ENCODE results near the gene ARL14EPL. TPM values are rescaled to one million over a fixed set of nuclear protein-coding genes. Genes with fewer than 3 reads are reported as not detected.
"Not testable (repeated sequence)": the region's sequence is repeated elsewhere in the genome, so short reads cannot be mapped to it uniquely, and the experiment has no call there.

ARL14EPL gene
- total RNA-seq, 2 donors from 2014 or later = not detected

DNA sequence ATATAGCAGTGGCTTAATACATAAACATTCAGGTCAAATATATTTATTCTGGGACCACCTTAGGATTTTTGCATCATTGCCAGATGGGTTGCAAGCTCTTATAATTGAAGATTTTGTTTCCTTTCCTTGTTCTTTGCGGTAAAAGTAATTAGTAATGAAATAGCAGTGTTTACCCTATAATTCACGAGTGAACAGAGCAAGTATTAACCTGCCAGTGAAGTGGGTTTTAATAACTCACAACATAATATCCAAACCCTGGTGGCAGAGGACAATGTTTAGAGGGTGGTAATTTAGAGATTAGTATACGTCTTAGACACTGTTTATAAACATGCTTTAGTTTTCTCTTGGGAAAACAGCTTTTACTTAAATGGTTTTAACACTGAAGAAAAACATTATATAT lies 11.8 kb downstream of the ARL14EPL start:
- no peak for DNase-seq (ENCODE audit: low spot score)
- intact Hi-C loops (cut with DNase I) = no loop called here

DNA sequence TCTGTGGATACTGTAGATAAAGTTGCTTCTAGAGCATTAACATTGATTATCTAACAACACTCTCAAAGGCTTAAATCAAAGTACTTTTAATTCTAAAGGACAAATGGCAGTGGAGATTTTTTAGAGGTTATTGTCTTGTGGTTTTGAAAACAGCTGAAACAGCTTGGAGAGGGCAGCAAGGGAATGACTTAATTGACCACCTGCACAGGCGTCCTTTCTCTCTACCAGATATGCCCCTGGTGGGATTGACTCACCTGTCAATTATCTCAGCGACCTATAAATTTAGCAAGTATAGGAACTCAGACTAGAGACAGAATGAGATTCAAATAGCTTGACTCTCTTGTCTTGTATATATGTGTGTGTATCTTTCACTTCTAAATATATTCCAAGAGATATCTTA lies 13.5 kb downstream of the ARL14EPL start:
- intact Hi-C loops (cut with DNase I) = no loop called here
- DNase-seq (ENCODE audit: low spot score) = no peak

DNA sequence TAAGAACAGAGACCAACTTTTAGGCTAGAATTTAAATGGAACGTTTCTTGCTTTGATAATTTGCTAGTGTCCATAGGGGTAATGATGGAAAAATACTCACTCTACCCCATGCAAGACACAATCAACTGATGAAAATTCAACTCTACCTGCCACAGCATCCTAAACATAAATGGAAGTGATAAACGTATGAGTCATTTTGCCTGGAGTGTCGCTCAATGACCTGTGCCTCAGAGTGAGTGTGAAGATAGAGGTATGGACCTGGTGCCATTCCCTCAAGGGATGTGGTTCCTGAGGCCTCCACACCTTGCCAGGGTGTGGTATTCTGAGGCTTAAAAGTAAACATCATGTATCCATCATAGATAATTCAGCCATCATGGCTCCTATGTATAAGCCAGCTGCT lies 14.0 kb downstream of the ARL14EPL start:
- DNase-seq (ENCODE audit: low spot score) = no peak
- intact Hi-C loops (cut with DNase I) = no loop called here

DNA sequence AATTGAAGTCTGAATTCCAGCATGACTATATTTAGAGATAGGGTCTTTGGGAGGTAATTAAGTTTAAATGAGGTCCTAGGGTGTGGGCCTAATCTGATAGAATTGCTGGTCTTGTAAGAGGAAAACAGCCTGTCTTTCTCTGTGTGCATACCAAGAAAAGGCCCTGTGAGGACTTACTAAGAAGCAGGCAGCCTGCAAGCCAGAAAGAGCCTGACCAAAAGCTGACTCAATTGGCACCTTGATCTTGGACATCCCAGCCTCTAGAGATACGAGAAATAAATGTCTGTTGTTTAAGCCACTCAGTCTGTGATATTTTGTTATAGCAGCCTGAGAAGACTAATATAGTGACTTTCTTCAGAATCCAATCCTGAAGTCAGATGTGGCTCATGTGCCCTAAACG lies 14.6 kb downstream of the ARL14EPL start:
- intact Hi-C loops (cut with DNase I) = no loop called here
- DNase-seq (ENCODE audit: low spot score) = no peak

DNA sequence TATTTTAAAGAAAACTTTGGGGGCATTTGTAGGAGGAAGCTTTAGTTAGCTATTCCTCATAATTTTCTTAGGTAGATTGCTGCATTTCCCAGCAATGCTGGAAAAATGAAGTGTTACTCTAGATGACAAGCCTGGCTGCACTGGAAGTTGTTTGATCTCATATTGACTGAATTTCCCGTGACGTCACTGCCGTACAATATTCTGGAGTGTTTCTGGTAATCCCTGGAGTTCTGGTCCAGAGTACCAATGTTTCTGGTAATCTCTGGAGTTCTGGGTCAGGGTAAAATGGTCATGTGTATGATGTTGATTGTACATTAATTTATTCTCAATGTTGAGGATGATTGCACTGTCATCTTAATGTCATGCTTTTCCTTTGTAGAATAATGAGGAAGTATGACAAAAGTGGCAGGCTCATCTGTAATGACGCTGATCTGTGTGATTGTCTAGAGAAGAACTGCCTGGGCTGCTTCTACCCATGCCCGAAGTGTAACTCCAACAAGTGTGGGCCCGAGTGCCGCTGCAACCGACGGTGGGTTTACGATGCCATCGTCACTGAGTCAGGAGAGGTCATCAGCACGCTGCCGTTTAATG lies 26.2 kb downstream of the ARL14EPL start:
- intact Hi-C loops (cut with DNase I) = no loop called here
- DNase-seq (ENCODE audit: low spot score) = no peak

DNA sequence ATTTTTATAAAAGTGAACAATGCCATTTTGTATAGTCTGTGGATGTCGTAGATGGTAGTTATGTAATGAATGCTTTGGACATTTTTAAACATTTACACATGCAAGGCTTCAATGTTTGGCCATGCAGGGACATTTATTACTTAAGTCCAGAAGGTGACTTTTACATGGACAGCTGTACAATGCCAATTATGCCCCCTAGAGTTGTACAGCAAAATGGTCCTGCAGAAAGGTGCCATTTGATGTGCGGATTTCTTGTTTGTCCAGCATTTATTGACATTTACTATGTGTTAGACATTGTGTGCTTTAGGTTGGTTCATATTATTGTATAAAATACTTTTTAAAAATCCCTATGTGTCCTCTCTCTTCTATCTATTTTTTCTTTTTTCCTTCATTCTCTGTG lies 30.1 kb downstream of the ARL14EPL start:
- intact Hi-C loops (cut with DNase I) = loop anchor here in 1 of 2 donors (10.0 kb wide), 1 partner anchor 418 kb away; no protein-coding TSS in a partner anchor
- no peak for DNase-seq (ENCODE audit: low spot score)

DNA sequence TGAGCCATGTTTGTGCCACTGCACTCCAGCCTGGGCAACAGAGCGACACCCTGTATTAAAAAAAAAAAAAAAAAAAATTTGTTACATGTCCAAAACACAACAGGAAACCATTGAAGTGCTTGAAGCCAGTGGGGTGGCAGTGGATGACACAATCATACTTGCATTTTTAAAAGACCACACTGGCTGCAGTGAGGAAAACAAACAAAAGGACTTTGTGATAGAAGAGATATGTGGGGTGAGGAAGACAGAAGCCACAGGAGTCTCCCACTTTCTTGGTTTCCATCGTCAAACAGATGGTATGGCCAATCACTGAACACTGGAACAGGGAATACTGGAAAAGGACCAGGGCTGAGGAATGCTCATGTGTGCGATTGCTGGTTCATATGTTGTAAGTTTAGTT lies 31.7 kb downstream of the ARL14EPL start:
- DNase-seq (ENCODE audit: low spot score) = no peak
- intact Hi-C loops (cut with DNase I) = loop anchor here in 1 of 2 donors (10.0 kb wide), 1 partner anchor 419 kb away; no protein-coding TSS in a partner anchor

DNA sequence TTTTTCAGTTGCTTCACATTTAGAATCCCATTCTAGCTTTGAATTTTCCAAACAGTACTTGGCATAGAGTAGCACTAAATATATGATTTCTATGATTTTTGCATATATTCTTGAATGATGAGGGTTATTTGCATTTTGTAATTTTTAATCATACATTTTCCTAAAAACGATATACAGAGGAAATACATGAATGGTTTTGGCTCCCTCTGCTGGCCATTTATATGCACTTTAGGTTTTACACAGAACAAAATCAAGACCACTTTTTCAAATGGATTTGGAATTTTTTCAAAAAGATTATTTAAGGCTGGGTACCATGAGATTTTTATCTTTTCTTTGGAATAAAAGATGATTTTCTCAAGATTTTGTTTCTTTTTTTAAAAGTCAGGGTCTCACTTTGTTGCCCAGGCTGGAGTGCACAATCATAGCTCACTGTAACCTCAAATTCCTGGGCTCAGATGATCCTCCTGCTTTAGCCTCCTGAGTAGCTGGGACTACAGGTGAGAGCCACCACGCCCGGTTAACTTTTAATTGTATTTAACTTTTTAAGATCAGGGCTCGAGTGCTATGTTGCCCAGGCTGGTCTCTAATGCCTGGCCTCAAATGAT lies 35.9 kb downstream of the ARL14EPL start:
- intact Hi-C loops (cut with DNase I) = loop anchor here (5.0 to 10.0 kb wide), 2 partner anchors 231 to 423 kb away; no protein-coding TSS in a partner anchor
- no peak for DNase-seq (ENCODE audit: low spot score)

DNA sequence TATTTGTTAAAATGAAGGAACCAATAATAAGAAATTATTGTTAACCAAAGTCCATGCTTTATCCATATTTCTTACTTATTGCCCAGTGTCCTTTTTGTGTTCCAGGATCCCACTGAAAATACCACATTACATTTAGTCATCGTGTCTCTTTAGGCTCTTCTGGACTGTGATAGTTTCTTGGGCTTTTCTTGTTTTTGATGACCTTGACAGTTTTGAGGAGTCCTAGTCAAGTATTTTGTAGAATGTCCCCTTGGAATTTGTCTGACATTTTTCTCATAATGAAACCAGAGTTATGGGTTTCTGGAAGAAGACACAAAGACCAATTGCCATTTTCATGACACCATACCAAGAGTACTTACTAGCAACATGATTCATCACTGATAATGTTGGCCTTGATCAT lies 38.9 kb downstream of the ARL14EPL start:
- intact Hi-C loops (cut with DNase I) = no loop called here
- no peak for DNase-seq (ENCODE audit: low spot score)

DNA sequence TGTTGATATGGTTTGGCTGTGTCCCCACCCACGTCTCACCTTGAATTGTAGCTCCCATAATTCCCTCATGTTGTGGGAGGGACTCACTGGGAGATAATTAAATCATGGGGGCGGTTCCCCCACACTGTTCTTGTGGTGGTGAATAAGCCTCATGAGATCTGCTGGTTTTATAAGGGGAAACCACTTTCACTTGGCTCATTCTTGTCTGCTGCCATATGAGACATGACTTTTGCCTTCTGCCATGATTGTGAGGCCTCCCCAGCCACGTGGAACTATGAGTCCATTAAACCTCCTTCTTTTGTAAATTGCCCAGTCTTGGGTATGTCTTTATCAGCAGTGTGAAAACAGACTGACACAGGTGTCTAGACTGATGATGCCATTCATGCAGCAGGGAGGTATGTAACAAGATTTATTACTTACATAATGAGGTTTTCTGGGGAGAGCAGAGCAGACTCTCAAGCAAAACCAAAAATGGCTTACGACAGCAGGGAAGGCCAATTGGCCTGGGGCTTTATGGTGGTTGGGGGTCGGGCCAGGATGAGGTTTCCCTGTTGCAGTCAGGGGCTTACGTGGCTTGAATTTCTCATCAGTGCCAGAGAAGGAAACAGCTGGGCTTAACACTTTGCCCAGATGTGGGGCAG lies 43.0 kb downstream of the ARL14EPL start:
- intact Hi-C loops (cut with DNase I) = no loop called here
- no peak for DNase-seq (ENCODE audit: low spot score)

DNA sequence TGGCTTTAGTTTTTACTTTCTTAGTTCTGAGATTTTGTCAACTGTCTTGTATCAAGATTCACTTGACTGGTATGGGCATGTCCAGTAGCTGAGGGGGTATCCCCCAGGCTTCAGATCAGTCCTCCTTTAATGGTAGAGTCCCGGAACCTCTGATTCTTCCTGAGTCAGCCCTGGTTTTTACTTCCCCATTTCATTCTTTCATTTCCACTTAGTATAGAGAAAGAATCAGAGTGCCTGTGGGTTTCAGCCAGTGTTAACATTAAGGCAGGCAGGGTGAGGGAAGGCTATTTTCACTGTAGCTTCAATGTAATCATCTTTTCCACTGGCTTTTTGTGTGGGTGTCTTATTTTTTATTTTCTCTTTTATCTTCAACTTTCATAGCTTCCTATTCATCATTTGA lies 44.2 kb downstream of the ARL14EPL start:
- intact Hi-C loops (cut with DNase I) = no loop called here

DNA sequence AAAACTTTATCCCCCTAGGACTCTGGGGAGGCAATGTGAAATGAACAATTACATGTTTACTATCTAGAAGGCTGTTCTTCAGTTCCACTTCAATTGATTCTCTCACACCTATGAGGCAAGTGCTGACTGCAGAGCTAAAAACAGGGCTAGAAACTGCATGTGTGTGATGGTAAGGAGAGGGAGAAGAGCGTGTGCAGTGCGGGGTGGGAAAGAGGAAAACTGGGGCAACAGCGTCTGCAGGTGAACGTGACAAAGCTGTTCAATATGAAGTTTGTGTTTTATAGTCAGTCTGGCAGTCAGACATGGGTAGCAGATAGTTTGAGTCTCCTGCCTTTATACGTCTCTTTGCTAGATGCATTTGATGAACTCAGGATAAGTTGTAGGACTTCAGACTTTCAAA lies 45.9 kb downstream of the ARL14EPL start:
- intact Hi-C loops (cut with DNase I) = no loop called here
- no peak for DNase-seq (ENCODE audit: low spot score)

More for the DNA sequence above, 44.2 kb downstream of the ARL14EPL start:
- DNase-seq (ENCODE audit: low spot score) = no peak

DNA sequence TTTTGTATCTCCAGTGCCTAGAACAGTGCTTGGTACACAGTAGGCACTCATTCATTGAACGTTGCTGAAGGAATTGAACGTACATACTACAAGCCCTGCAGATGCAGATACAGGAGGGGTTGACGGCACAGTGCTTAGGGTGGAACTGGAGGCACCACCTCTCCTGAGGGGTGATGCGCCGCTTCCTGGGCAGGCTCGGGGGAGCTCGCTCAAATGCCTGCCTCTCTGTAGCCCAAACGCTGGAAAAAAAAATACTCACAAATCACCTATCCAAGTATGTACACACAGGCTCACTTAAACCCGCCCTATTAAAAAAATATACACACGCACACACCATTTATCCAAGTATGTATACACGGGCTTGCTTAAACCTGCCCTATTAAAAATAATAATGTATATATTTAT lies 52.0 kb downstream of the ARL14EPL start:
- no peak for DNase-seq (ENCODE audit: low spot score)
- intact Hi-C loops (cut with DNase I) = no loop called here

DNA sequence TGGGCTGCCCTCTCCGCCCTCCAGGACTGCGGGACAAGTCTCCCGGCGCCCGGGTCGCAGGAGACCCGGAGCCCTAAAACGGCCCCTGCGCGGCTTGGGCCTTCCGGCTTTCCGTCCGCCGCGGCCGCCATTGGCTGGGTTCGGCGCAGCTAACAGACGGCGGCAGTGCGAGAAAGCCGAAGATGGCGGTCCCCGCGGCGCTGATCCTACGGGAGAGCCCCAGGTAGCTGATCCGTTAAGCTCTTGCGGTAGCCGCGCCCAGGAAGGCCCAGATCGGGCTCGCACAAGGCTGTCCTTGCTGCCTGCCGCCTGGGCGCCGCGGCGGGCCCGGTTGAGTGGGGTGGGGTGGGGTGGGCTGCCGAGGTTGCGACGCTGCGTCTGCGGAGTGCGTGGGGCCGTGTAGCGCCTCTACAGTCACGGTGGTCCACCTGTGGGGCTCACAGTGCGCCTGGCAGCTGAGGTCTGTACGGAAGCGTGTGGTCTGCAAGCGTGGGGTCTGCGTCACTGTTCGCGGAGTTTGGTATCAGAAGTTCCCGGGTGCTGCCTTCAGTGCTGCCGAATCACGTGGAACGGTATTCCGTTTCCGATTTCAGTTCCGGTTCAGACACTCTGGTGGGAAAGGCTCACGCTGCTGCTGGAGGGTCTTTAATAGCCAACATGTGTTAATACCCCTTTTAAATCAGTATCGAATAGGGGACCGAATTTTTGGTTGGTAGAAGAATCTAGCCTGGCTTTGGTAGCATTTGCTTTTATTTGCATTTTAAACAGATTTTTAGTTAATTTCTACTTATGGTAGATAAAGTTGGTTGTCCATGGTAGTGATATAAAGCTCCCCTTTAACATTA lies 52.8 kb downstream of the ARL14EPL start, which contains the start of gene COMMD10:
TSS of gene COMMD10 (plus strand) at position 155 of the 845 bp plus-strand sequence.
- intact Hi-C loops (cut with DNase I) = no loop called here
- DNase-seq (ENCODE audit: low spot score) = peak; percentile 94

DNA sequence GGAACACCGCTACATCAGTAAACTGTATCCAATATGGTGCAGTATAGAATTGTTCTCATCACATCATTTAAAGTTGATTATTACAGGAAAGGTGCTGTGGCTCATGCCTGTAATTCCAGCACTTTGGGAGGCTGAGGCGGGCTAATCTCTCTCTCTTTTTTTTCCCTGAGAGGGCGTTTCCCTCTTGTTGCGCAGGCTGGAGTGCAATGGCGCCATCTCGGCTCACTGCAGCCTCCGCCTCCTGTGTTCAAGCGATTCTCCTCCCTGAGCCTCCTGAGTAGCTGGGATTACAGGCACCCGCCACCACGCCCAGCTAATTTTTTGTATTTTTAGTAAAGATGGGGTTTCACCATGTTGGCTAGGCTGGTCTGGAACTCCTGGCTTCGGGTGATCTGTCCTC lies 54.0 kb downstream of the ARL14EPL start:
- intact Hi-C loops (cut with DNase I); DNase-seq (ENCODE audit: low spot score): not testable (repeated sequence)

DNA sequence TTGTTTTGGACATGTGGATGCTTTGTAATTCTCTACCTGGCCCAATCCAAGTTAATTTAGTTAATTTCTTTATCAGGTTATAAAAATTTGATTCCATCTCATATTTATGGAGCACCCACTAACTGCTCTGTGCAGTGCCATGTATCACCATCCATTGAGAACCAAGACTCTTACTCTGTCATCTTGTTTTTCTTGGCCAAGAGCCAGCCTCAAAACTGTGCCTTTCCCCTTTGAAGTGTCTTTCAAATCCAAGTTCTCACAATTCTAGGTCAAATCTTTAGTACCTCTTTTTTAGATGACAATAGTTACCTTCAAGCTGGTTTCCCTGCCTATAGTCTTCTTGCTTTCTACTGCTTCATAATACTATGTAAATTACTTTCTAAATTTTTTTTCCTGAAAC lies 55.8 kb downstream of the ARL14EPL start:
- DNase-seq (ENCODE audit: low spot score) = no peak
- intact Hi-C loops (cut with DNase I) = no loop called here

DNA sequence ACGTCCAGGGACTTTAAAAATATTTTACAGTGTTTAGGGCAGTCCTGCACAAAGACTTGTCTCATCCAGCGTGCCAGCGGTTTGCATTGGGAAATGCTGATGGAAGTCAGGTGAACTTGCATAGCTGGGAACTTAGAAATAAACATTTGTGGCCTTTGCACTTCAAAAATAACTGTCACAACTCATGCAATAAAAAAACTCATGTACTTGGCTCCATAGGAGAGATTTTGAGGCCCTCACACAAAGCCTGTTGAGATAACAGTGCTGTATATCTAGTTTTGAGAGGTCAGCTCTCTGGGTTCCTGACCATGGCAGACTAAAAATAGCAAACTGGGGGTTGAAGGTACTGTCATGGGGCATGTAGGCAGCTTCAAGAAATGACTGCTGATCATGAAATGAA lies 58.0 kb downstream of the ARL14EPL start:
- intact Hi-C loops (cut with DNase I) = loop anchor here in 1 of 2 donors (2.0 kb wide), 1 partner anchor 52 kb away; no protein-coding TSS in a partner anchor
- no peak for DNase-seq (ENCODE audit: low spot score)

DNA sequence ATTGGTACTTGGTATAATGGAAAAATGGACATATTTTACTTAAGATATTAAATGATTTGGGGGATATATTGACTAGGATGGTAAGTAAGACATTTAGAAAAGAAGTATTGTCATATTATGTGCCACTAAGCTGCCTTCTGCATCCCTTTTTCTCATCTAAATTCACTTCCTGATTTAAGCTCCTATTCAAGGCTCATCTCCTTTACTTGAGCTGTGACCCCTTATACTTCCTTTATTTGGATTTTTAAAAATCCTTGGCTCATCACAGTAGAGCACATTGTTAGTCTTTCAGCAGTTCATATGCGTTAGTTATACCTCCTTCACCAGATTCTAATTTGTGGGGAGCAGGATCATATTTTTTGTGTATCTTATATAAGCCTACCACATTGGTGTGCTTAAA lies 59.1 kb downstream of the ARL14EPL start:
- no peak for DNase-seq (ENCODE audit: low spot score)
- intact Hi-C loops (cut with DNase I) = loop anchor here in 1 of 2 donors (2.0 kb wide), 1 partner anchor 53 kb away; no protein-coding TSS in a partner anchor

DNA sequence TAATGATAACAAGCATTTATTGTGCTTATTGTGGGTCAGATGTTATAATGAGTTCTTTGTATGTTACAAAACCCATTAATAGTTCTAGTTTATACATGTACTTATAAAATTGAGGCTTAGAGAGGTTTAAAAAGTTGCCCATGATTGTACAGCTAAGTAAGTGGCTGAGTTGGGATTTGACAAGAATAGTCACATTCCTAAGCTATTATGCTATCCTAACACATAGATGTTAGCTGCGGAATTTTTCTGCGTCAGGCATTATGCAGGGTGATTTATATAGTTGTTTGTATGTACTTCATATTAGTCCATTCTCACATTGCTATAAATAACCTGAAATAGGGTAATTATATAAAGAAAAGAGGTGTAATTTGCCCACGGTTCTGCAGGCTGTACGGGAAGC lies 65.0 kb downstream of the ARL14EPL start:
- no peak for DNase-seq (ENCODE audit: low spot score)
- intact Hi-C loops (cut with DNase I) = no loop called here

DNA sequence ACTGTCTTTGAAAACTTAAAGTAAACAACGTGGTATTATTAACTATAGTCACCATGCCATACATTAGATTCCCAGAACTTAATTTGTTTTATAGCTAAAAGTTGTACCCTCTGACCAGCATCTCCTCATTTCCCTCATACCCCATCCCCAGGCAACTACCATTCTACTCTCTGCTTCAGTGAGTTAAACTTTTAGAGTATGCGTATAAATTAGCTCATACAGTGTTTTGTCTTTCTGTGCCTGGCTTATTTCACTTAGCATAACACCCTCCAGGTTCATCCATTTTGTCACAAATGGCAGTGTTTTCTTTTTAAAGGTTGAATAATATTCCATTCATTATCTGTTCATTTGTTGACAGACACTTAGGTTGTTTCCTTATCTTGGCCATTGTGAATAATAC lies 66.7 kb downstream of the ARL14EPL start:
- DNase-seq (ENCODE audit: low spot score) = no peak
- intact Hi-C loops (cut with DNase I) = no loop called here
